GM12872 (cell line): ENCODE data around the gene SLC16A8.

Experiments used
- CTCF ChIP-seq: IDR thresholded peaks from 3 replicates; pipeline ENCODE4 v1.5.1; 2011; ENCODE audit warnings: low read depth, mild to moderate bottlenecking, low read length, moderate library complexity; ENCODE audit not compliant: insufficient read depth

Gene SLC16A8

GRCh38 chr22:38032681-38033521 lies 51.1 kb downstream of the SLC16A8 start:
- TF ChIP-seq CTCF: no peak

GRCh38 chr22:38031491-38031890 lies 52.5 kb downstream of the SLC16A8 start:
- no peak for TF ChIP-seq CTCF

DNA sequence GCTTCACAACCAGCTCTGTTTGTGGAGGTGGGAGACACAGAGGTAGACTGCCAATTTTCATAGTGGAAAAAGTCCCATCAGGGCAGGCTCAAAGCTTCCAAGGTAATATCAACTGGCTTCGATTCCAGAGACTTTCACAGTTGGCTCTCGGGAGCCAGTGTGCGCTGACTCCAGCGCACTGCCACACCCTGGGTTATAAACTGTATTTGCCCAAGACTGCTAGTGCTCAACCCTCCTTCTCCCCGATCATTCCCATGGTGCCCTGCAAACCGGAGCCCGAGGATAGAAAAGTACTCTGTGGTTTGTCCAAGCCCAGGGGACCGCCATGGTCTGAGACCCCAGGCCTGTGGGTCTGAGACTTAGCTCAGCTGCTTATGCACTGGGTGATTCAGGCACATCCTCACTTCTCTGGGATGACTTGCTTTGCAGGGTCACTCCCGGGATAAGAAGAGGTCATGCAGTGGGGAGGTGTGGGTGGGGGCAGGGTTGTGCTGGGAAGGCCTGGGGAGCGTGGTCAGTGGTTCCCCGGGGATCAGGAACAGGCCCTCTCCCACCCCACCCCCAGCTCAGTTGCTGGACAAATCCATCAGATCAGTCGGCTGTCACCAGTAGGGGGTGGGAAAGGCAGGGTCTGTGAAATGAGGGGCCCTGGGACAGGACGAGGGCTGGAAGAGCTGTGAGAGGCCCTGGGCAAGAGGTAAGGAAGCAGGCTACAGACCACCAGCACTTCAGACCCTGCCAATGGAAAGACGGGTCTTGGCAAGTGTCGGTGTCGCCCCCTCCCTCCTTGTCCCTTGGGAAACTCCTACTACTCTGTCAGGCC lies 53.5 kb downstream of the SLC16A8 start:
- no peak for TF ChIP-seq CTCF

DNA sequence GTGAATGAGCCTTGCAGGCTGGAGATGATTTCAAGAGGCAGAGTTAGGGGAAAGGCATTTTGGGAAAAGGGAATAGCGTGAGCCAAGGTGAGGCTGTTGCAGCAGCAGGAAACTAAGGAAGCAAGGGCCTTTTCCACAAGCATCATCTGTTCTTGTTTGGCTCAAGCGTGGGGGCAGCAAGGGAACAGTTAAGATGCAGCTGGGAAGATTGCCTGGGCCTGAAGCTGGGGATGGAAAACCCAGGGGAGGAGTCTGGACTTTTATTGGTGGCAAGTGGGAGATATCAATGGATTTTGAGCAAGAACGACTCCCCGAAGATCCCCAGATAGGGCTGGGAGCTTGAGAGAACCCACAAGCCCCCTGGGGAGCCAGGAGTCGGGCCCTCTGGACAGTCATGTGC lies 54.1 kb downstream of the SLC16A8 start:
- no peak for TF ChIP-seq CTCF

GRCh38 chr22:38029370-38029769 lies 54.6 kb downstream of the SLC16A8 start:
- TF ChIP-seq CTCF: no peak

- TF ChIP-seq CTCF: no peak
Observed at GRCh38 chr22:38028344-38029130, 55.4 kb downstream of the SLC16A8 start.
